ENCODE measurements around the gene ANXA11. TPM values are rescaled to one million over a fixed set of nuclear protein-coding genes. Genes with fewer than 3 reads are reported as not detected.

The ANXA11 gene
- total RNA-seq, 3 donors from 2014 or later: 252 to 424 (median 367) TPM

DNA sequence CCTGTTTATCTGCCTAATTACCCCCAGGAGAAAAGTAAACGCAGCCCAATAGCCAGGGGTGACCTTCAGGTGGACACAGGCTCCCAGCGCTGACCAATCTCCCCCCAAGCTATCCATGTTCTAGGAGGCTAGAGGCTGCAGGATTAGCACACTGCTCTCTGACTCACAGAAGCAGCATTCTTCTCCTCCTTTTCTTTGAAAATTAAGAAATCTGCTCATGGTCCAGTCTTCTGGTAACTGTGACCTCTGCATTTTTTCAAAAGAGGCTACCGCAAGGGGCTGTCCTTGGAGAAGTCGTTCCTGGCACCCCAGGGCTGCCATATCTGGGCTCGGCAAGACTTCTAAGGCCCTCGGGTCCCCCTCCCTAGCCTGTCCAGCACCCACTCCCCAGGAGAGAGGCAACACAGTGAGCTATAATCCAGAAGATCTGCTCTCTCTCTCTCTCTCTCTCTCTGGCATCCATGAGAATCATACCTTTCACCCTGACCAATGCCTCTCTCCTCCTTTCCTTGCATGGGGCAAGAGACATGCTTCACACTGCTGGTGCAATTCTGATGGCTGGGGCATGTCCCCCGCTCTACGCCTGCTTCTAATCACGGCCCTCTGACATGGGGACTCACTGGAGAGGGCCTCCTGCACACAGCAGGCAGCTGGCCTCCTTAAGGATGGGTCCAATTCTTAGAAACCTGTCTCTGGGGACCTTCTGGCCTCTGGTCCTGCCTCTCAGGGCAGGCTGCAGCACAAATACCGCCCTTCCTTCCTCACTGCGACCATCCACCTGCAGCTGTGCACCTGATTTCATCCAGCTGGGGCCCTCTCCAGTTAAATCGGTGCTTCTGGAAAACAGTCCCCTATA lies 27.3 kb downstream of the ANXA11 start:
- intact Hi-C loops (cut with DNase I, micrococcal nuclease): no loop called here
- TF ChIP-seq, protein P1, sequence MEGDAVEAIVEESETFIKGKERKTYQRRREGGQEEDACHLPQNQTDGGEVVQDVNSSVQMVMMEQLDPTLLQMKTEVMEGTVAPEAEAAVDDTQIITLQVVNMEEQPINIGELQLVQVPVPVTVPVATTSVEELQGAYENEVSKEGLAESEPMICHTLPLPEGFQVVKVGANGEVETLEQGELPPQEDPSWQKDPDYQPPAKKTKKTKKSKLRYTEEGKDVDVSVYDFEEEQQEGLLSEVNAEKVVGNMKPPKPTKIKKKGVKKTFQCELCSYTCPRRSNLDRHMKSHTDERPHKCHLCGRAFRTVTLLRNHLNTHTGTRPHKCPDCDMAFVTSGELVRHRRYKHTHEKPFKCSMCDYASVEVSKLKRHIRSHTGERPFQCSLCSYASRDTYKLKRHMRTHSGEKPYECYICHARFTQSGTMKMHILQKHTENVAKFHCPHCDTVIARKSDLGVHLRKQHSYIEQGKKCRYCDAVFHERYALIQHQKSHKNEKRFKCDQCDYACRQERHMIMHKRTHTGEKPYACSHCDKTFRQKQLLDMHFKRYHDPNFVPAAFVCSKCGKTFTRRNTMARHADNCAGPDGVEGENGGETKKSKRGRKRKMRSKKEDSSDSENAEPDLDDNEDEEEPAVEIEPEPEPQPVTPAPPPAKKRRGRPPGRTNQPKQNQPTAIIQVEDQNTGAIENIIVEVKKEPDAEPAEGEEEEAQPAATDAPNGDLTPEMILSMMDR (IDR thresholded peaks at IDR 0.05): no peak
- Histone ChIP-seq H3K4me1 (ENCODE audit: low read depth) (peaks cover 7% of the 10 kb centered on the region), H3K4me3 (no peak overlapping the region), H3K9me3 (no peaks in the 10 kb centered on the region), H3K36me3 (ENCODE audit: low read depth) (no peaks in the 10 kb centered on the region)
- ATAC-seq: no peak
- DNase-seq: no peak

DNA sequence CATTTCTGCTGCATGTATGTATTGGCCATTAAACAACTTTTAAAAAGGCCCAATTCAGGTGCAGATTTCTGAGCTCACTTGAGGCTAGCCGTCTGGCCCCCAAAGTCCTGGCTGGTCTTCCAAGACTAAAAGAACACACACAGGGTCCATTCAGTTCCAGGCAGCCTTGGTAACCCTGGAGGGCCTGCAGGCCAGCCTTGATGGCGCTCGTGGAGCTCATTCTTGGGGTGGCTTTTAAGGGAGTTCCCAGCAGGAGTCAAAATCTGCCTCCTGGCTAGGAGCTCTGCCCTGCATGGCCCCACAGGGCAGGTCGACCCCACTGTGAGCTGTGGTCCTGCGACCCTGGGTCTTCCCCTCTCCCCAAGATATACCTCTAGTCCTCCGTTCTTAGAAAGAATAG lies 28.8 kb downstream of the ANXA11 start:
- no peaks in the 10 kb centered on the region for H3K36me3 ChIP-seq (ENCODE audit: low read depth)
- intact Hi-C loops (cut with DNase I, micrococcal nuclease): no loop called here

GRCh38 chr10:80174641-80175395 lies 30.5 kb downstream of the ANXA11 start:
- Histone ChIP-seq H3K9me3 (no peaks in the 10 kb centered on the region), H3K4me1 (ENCODE audit: low read depth) (peaks cover 36% of the 10 kb centered on the region), H3K4me3 (no peak overlapping the region), H3K36me3 (ENCODE audit: low read depth) (no peaks in the 10 kb centered on the region)
- TF ChIP-seq, protein P1 (IDR thresholded peaks at IDR 0.05): no peak
- intact Hi-C loops (cut with DNase I, micrococcal nuclease): no loop called here
- ATAC-seq: no peak
- no peak for DNase-seq

More for the DNA sequence above, 28.8 kb downstream of the ANXA11 start:
- TF ChIP-seq, protein P1 (IDR thresholded peaks at IDR 0.05): no peak
- no peak for ATAC-seq
- no peaks in the 10 kb centered on the region for H3K9me3 ChIP-seq
- H3K4me3 ChIP-seq: no peak overlapping the region
- no peak for DNase-seq
- H3K4me1 ChIP-seq (ENCODE audit: low read depth): peaks cover 22% of the 10 kb centered on the region

DNA sequence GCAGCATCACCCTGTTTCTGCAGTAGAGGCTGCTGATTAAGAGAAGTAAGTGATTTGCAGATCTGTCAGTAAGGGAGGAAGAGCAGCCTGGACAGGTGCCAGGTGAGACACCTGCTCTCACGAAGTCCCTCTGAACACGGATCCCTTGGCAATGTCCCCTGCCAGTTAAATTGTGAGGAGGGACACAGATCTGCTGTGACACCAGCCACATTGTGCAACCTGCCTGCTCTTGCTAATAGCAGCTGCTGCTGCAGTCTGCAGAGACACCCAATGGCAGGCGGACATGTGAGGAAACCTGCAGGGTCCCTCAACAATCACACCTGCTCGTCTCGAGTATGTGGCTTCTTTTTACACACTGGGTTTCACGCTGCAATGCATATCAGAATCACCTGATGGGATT lies 31.9 kb downstream of the ANXA11 start:
- intact Hi-C loops (cut with DNase I, micrococcal nuclease): no loop called here
- TF ChIP-seq, protein P1 (IDR thresholded peaks at IDR 0.05): no peak
- no peak for DNase-seq
- Histone ChIP-seq H3K9me3 (no peaks in the 10 kb centered on the region), H3K4me1 (ENCODE audit: low read depth) (peaks cover 44% of the 10 kb centered on the region), H3K36me3 (ENCODE audit: low read depth) (no peaks in the 10 kb centered on the region), H3K4me3 (no peak overlapping the region)
- ATAC-seq: no peak

DNA sequence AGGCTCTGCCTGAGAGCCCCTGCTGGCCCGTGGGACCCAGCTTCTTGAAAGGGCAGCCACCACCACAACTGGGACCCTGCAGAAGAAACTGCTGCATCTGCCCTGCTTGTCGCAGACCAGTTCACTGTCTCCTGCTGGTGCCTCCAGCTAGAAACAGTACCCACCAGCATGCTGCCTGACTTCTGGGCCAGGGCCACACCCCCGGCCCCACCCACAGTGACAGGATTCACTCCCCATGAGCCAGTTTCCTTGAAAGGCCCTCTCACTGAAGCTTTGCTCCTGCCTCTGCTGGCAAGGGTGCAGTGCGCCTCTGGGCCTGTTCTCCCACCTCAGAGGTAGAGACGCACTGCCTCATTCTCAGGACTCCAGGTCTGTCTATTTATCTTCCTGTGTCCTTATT lies 32.4 kb downstream of the ANXA11 start:
- DNase-seq (peak; percentile 76 to 84 (median 81)), ATAC-seq (peak; percentile 67)
- intact Hi-C loops (cut with DNase I, micrococcal nuclease): no loop called here
- Histone ChIP-seq H3K4me1 (ENCODE audit: low read depth) (peaks cover 44% of the 10 kb centered on the region), H3K9me3 (no peaks in the 10 kb centered on the region), H3K36me3 (ENCODE audit: low read depth) (no peaks in the 10 kb centered on the region), H3K4me3 (no peak overlapping the region)
- TF ChIP-seq, protein P1 (IDR thresholded peaks at IDR 0.05): no peak

Data from mucosa of descending colon (tissue), 3 donors.